ENCODE measurements around the gene RNLS.

RNLS gene

DNA sequence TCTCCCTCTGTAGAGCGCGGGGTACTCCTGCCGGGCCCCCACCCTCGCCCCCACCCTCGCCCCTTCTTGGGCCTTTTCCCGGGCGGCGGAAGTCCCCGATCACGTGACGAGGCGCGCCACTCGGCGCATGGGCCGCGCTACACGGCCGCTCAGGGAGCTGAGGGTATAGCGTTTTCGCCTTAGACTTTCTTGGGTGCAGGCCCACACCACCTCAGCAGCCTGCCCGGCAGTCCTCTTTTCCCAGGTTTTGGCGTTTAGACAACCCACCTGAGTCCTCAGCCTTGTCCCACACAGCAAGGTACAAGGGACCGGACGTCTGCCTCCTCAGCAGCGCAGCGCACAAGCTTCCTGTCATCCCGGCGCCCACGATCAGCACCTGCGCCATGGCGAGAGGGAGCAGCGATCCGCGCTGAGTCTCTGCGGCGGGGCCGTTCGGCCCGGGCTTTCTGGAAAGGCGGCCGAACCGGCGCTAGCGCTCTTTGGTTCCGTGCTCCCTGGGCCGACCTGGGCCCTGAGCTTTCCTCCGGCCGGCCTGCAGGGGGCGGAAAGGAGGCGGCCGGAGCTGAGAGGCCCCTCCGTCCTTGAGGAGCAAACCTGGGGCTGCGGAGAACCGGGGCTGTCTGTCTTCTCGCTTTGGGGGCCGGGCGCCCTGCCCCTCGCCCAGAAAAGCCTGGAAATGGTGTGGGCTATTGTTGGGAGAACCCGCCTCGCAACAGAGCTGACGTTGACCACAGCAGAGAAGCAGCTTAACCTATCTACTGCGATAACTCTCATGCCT is at the start of gene RNLS:
TSS of gene RNLS (minus strand) at position 513 of the 778 bp plus-strand sequence.
- peak; percentile 85 for DNase-seq

DNA sequence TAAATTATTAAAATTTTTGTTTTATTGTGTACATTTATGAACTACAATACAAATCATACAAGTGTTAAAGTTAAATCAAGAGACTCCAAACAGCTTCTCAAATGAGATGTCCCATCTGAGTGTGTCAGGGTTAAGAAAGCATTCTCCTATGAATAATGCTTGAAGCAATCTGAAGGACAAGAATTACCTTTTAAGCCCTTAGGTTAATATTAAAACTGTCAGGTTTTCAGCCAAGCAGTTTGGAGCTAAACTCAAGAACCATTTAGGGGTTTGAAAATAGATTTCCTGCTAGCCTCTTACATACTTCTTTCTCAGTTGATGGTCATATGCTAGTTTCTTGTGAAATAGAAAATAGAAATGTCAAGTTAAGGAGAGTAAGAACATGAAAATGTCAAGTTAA is 41.7 kb upstream of the RNLS start:
- no peak for DNase-seq

DNA sequence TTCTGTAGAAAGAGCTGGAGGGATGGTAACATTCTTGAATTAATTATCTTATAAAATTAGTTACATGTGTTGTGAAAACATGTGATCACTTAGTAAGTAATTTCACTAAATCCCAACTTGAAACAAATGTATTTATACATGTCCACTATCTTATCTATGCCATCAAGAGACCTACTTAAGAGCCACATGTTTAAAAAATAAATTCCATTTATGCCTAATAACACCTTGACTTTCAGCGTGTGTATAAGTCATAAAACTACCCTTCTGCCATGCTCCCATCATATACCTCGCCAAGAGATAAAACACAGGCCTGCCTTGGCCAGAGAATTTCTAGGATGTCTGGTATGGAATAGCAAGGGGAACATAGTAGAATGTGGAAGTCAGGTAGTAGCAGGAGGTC is 40.7 kb upstream of the RNLS start:
- DNase-seq, result no peak

DNA sequence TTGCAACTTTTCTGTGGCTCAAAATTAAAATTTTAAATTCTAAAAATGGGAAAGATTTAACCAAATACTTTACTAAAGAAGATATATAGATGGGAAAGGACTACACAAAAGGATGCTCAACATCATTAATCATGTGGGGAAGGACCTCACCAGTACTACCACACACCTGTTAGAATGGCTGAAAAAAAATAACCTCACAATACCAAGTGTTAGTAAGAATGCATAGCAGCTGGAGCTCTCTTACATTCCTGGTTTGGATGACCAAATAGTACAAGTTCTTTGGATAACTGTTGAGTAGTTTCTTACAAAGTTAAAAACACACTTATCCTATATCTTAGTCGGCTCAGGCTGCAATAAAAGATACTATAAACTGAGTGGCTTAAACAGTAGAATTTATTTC is 37.3 kb upstream of the RNLS start:
- DNase-seq, result no peak

DNA sequence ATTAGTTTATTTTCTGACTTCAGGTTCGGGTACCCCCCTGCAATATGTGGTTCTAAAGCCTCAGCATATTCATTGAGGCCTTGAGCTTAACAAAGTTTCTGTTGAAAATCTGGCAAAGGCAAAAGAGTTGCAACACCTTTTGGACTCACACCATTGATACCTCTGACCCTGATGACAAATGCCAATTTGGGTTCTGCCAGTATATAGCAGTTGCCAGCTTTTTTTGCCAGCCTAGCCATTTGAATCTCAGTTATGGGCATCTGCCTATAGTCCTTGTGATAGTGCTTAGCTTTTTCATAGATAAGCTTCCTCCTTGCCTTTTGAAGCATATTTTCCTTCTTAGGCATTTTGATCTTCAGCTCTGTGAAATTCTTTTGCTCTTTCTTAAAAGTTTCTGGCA is 35.4 kb upstream of the RNLS start:
- no peak for DNase-seq

DNA sequence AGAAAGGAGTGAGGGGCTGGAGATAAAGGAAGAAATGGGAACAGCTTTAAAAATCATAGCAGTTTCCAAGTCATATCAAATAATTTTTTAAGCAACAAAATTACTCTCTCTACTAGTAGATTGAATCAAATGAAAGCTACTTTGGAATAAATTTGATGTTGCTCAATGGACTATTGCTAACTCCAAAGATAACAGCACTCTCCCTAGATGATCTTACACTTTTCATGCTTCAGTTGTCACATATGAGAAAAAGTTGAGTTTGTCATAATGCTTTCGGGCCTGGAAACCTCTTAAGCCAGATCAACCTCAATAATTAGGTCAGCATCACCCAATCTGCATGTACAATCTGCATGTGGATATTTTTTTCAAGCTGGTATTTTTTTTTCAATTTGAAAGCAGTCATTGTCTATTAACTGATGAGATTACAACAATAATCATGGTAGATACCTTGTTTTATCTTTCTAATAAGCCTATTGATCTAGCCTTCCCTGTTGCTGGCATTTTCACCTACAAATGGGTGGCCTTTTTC is 34.7 kb upstream of the RNLS start:
- no peak for DNase-seq

DNA sequence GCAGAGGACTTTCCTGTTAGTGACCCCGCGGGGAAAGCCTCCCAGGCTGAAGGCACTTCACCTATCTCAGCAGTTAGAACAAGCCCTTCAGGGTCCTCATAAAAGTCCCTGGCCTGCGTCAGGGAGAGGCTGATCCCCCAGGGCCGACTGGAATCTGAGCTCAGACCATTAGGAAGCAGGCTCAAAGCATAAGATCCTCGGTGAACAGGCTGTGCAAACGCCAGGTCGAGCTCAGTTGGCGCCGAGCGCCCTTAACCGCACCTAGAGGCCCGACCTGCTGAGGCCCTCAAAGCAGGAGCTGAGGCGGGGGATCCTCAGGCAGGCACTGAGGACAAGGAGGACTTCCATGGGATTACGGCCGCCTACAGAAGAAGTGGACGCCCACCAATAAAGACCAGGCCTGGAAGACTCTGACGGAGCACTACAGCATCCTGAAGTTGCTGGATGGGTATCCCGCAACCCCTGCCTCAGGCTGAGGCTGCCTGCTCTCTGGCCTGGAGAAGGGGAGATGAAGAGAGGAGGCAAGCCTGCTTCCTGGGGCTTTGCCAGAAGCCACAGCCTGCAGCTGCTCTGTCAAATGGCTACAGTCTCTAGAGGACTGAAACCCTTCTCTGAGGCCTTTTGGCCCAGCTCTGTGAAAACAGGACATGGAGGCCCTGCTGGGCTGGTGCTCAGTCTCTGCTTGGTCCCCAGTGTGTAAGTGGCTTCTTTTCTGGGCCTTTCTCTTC is 33.3 kb upstream of the RNLS start:
- peak; percentile 41 for DNase-seq

DNA sequence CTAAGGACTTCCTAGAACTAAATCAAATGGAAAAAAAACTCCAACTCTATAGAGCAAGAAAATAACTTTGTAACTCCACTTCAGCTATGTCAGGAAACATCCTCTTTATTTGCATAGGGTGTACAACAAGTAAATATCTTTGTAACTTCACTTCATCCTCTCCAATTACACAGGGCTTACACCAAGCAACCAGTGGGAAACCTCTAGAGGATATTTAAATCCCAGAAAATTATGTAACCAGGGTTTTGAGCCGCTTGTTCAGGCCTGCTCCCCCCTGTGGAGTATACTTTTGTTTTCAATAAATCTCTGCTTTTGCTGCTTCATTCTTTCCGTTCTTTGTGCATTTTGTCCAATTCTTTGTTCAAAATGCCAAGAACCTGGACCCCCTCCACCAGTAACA is 25.7 kb upstream of the RNLS start:
- no peak for DNase-seq

DNA sequence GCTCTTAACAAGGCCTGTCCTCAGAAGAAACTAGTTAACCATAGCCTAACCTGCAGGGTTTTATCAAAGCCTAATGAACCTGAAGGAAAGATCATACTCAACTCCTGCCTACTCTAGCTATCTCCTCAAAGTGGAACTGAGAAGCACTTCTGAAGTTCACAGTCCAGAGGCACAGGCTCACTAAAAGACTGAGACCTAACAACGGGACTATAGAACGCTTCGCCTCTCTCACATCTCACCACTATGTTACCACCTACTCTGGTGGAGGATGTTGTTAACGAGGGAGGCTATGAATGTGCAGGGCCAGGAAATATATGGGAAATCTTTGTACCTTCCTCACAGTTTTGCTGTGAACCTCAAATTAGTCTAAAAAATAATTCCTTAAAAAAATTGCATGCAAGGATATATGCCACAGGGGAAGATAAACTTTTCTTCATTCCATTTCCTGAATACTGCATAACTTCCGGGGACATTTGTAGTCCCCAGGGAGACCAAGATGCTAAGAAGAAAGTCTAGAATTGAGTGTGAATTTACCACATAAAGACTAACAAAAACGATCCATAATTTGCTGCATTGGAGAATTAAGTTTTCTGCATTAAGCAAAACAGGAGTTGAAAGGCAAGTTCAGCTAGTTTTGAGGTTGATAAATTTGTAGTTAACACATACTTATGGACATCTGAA is 25.1 kb upstream of the RNLS start:
- no peak for DNase-seq

DNA sequence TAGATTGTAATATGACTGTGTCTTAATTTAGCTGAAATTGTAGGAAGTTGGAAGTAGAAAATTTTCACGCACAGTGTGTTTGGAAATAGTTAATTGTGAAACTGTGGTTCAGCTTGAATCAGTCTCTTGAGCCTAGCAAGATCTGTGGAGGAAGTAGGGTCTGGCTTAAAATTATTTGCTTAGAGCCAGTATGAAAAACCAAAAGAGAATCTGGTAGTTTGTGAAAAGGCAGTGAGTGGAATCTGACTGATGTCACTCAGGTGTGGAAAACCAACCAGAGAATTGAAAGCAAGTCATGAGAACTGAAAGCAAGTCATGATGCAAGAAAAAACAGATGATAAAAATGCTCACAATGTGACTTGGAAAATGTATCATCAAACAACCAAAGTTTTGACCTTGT is 14.9 kb upstream of the RNLS start:
- no peak for DNase-seq

DNA sequence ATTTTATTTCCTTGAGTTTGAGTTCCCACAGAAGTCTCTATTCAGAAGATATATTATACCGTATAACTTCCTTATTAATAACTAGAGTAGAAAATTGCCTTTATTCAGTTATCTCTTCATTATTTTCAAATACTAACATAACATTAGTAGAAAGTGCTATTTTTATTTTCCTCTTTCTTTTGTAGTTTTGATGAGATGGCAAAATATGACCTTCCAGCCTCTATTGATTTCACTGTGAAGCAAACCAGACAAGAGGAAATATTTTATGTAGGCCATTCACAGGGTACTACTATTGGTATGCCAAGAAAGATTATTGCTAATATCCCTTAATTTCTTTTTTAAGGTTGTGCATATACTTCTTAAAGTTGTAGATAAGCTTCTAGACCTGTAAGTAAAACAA is 11.4 kb upstream of the RNLS start:
- DNase-seq, result no peak

DNA sequence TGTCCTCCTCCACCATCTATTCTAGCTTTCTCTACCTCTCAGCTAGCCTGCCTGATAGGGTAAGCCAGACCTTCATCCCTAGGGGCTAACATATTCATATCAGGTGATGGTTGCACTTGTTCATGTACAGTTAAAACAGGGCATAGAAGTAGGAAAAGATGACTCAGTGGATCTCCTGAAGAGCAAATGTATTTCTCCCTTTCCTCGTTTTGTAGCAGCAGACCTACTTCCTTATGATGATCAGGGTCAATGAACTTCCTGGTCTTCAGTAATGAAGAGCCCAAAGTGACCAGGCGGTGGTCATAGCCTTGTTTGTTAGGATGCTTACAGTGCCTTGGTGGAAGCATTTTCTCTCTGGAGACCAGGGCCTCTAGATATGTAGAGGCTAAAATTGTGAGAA is 9.8 kb upstream of the RNLS start:
- DNase-seq, result no peak

DNA sequence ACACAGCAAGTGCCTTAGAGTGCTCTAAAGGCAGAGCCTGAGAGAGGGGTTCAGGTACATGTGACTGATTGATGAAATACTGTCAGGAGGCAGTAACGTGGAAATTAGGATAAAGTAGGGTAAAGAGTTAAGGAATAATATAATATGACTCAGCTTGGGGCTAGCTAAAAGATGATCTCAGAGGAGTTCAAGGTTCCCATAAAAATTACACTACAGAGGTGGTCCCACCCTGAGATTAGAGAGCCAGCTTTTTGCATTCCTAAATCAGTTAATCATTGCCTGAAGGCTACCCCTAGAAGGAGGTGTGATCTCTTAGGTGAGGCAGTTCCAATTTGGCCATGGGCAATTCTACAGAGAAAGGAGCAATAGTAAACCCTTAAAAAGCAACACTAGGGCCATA is 9.3 kb upstream of the RNLS start:
- DNase-seq, result no peak

DNA sequence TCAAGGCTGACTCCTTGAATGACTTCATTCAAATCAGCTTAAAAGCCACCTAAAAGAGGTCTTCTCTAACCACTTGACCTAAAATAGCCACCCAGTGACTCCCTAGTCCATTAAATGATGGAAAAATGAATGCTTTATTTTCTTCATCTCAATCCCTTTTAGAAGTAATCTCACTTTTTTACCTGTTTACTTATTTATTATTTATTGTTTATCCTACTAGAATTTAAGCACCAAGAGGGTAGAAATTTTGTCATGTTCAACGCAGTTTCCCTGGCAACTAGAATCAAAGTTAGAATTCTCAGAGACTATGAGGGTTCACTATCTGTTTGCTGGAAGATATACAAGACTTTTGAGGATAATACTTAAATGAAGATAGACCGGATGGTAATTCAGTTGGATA is 3.3 kb upstream of the RNLS start, which contains the start of gene LIPJ:
TSS of gene LIPJ (plus strand) at position 301 of the 400 bp plus-strand sequence. CDS start 3,926 bp downstream, outside the sequence.
- no peak for DNase-seq

DNA sequence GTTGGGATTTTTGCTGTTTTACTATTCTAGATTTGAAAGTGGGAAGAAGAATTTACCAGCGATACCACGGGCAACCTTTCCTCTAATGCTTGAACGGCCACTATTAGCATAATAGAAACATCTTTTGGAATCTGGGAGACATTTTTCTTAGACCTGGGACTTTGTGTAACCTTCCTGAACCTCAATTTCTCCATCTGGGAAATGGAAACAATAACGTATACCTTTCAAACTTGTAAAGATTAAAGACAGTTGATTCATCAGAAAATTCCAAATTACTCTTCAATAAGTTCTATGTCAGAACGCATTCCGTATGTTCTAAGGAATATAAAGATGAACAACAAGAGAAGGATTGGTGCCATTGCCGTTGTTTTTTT is 453 bp upstream of the RNLS start:
- DNase-seq, result no peak

DNA sequence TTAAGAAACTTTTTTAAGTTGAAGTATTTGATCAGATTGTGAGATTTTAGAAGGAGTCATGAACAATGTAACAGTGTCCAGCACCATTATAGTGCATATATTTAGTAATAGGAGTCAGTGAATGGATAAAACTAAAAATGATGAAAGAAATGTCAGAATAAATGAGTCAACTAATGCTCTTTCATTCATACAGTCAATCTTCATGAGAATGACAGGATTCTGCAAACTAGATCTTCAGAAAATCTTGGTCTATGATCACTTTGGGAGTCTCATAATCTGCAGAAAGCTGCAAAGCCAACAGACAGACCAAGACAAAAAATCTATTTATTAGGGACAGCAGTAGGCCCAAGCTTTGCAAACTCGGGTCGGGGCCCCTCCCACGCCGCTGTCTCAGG is 710 bp downstream of the RNLS start:
- DNase-seq, result no peak

DNA sequence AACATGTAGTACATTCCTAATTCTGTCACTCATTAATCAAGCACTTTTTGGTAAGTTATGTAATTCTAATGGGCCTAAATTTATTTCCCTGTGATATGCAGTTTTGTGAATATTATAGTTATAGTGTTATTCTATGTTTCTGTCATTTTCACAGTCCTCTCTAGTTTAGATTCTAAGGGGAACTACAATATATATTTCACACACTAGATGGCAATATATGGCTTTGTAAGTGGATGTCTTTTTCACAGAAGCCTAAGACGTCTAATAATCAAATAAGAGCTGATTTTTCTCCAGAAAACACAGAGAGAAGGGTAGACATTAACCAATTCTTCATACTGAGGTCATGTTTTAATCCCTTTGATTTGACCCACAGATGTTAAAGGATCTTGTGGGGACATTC is 18.0 kb downstream of the RNLS start:
- DNase-seq, result no peak

DNA sequence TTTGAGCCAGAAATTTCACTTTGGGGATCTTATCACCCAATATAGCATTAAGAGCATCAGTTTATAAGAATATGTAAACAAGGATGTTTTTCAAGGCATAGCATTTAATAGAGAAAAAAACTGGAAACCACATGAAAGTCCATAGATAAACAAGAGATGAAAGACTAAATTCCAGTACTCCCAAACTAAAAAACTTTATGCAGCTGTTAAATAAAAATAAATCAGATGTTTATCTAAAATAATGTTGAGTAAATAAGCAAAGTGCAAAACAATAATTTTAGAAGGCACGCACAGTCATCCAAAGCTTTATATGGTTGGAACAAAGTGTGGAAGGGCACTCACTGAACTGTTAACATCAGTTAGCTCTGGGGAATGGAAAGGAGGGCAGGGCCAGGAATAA is 21.0 kb downstream of the RNLS start:
- no peak for DNase-seq

DNA sequence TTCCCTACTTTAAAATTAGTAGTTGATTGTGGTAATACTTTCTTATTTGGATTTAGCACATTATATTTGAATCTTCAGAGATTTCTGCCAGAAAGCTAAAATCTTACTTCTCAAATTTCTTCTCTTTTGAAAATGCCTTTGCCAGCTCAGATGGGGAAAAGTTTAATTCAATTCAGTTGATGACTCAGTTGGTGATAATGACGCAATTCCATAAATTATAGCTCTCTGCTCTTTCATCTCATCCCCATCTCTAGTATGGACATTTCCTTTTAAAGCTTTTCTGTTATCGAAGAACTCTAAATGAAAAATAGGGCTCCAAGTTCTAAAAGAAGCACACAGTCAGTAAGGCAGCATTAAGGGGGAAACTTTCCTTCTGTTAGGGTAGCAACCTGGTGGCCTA is 25.5 kb downstream of the RNLS start:
- no peak for DNase-seq

DNA sequence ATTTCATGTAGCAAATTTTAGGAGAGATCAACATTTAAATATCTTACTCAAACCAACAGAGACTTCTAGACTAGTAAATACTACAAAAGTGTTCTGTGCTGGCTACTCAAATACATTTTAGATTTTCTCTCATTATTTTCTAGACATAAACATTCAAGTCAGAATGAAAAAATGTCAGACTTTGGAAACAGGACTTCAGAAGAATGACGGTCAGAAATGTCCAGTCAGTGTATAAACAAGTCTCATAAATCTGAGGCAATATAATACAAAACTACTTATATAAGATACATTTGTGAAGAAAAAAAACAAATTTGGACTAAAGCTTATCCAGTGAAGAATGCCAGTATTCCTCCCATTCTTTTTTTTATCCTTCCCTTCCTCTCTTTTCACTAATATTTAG is 25.9 kb downstream of the RNLS start:
- no peak for DNase-seq

DNA sequence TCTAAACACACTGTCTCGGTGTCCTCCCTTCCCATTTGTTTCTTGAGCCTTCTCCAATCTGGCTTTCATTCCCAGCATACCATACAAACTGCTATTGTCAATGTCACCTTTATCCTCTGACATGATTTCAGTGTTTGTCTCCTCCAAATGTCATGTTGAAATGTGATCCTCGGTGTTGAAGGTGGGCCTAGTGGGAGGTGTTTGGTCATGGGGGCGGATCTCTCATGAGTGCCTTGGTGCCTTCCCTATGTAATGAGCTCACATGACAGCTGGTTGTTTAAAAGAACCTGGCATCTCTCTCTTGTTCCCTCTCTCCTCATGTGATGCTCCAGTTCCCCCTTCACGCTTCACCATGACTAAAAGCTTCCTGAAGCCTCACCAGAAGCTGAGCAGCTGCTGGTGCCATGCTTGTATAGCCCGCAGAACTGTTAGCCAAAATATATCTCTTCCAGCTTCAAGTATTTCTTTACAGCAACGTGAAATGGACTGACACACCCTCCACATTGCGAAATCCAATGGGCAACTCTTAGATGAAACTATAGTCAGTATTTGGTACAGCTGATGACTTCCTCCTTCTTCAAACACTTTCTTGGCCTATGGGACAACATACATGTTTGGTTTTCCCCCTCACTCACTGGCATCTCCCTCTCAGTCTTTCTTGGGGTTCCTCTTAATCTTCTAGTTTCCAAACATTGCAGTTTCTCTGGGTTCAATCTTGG is 27.8 kb downstream of the RNLS start:
- no peak for DNase-seq

DNA sequence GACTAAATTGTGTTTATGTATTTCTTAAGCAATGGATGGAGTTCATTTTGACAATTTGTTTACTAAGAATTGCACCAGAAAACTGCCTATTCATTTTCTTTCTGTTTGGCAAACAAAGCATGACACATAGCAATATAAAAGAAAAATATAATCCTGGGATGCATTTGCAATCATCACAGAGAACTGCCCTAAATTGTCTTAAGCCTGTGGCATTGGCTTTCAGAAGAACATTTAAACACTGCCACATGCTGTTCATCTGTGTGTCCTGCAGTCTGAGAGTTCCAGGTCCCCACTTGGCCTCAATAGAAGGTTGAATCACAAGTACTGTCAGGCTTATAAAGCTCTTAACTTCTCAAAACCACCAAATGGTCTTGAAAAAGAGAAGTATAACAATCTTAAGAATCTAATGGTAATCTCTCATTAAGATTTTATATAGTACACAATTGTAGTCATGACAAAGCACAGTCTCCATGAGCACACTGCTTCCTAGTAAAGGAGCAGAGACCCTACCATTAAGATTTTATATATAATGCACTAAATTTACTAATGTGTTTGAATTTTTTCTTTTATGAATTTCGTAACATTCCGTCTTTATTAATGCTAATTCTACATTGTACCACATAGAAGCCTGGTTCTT is 29.9 kb downstream of the RNLS start:
- DNase-seq, result no peak

DNA sequence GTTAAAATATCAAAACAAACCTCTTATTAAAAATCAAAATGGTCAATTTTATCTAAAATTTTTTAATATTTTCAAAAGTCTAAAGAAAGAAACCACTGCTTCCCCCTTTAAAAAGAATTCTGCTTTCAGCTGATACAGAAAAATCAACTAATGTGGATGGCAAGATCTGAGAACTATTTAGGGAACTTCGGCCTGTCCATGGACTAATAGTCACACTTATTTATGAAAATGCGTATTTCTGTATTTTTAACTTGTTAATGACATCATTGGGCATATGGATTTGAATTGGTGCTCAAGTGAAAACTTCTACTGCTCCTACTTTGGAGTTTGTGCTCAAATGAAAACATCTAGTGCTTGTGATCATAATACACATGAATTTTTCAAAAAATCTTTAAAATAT is 31.9 kb downstream of the RNLS start:
- no peak for DNase-seq
